Neural crest cell (in vitro differentiated cells): ENCODE measurements around the gene TMCC3. TPM values are rescaled to one million over a fixed set of nuclear protein-coding genes. Genes with fewer than 3 reads are reported as not detected.

ENCODE experiments used
- DNase-seq: peaks from one replicate; pipeline ENCODE4 v3.0.0; 2021; ENCODE audit warnings: low read depth, mixed read lengths, low spot score
- H3K27ac Mint-ChIP-seq: one replicate; pipeline ENCODE4 v1.8.0; 2021; ENCODE audit warnings: mild to moderate bottlenecking, mixed read lengths; ENCODE audit not compliant: unreplicated experiment
- H3K27me3 Mint-ChIP-seq: 2 replicates; pipeline ENCODE4 v1.8.0; 2021; ENCODE audit warnings: low read depth, mild to moderate bottlenecking, mixed read lengths
- H3K36me3 Mint-ChIP-seq: 2 replicates; pipeline ENCODE4 v1.8.0; 2021; ENCODE audit warnings: low read depth, mild to moderate bottlenecking, mixed read lengths
- H3K4me1 Mint-ChIP-seq: 2 replicates; pipeline ENCODE4 v1.8.0; 2021; ENCODE audit warnings: mixed read lengths
- H3K4me3 Mint-ChIP-seq: one replicate; pipeline ENCODE4 v1.8.0; 2021; ENCODE audit warnings: mild to moderate bottlenecking, mixed read lengths
- H3K9me3 Mint-ChIP-seq: 2 replicates; pipeline ENCODE4 v1.8.0; 2021; ENCODE audit warnings: mixed read lengths
- CTCF ChIP-seq: fragments of 200-600 bp; sonication (generic); conservative IDR thresholded peaks from 2 replicates; pipeline ENCODE4 v1.5.0; 2021; ENCODE audit warnings: antibody characterized with exemption, mild to moderate bottlenecking
- total RNA-seq: library from RNA; stranded (reverse); gene quantifications from 2 replicates; pipeline ENCODE4 v1.2.1, GENCODE V29; 2021

The TMCC3 gene
- total RNA-seq, 1 donor from 2014 or later: 3.4 TPM

DNA sequence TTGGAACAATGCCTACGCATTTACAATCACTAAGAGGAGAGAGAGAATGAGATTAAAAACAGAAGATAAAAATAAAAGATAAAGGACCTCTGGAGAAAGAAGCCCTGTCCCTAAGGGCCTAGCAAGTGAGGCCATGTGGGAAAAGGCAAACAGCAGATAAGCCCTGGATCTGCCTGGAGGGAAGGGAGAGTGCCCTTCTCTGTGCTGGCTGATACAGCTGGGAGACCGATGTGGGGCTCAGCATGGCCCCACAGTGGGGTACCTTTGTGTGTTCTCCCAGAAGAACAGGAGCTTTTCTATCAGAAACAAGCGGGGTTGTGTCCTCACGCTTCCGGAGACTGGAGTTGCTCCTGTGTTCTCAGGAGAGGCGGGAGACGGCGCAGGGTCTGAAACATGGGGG lies 59.9 kb downstream of the TMCC3 start:
- Mint-ChIP-seq H3K4me1 (peaks cover 65% of the 10 kb centered on the region), H3K4me3 (no peak overlapping the region), H3K36me3 (no peaks in the 10 kb centered on the region), H3K27me3 (no peaks in the 10 kb centered on the region), H3K27ac (peak overlapping the region; percentile 35), H3K9me3 (no peaks in the 10 kb centered on the region)
- TF ChIP-seq CTCF: no peak
- no peak for DNase-seq

GRCh38 chr12:94589591-94590001 lies 60.8 kb downstream of the TMCC3 start:
- TF ChIP-seq CTCF: no peak
- peaks cover 66% of the 10 kb centered on the region for H3K4me1 Mint-ChIP-seq
- no peaks in the 10 kb centered on the region for H3K9me3 Mint-ChIP-seq
- H3K4me3 Mint-ChIP-seq: no peak overlapping the region
- H3K36me3 Mint-ChIP-seq: no peaks in the 10 kb centered on the region
- no peak overlapping the region for H3K27ac Mint-ChIP-seq
- no peaks in the 10 kb centered on the region for H3K27me3 Mint-ChIP-seq
- DNase-seq: no peak

- H3K27me3 Mint-ChIP-seq: no peaks in the 10 kb centered on the region
- H3K36me3 Mint-ChIP-seq: no peaks in the 10 kb centered on the region
- H3K4me1 Mint-ChIP-seq: peaks cover 68% of the 10 kb centered on the region
- H3K9me3 Mint-ChIP-seq: no peaks in the 10 kb centered on the region
- peak overlapping the region; percentile 69 for H3K4me3 Mint-ChIP-seq
- no peak for DNase-seq
- no peak for TF ChIP-seq CTCF
- H3K27ac Mint-ChIP-seq: peak overlapping the region; percentile 95
Measured at GRCh38 chr12:94588346-94588745, 62.0 kb downstream of the TMCC3 start.

DNA sequence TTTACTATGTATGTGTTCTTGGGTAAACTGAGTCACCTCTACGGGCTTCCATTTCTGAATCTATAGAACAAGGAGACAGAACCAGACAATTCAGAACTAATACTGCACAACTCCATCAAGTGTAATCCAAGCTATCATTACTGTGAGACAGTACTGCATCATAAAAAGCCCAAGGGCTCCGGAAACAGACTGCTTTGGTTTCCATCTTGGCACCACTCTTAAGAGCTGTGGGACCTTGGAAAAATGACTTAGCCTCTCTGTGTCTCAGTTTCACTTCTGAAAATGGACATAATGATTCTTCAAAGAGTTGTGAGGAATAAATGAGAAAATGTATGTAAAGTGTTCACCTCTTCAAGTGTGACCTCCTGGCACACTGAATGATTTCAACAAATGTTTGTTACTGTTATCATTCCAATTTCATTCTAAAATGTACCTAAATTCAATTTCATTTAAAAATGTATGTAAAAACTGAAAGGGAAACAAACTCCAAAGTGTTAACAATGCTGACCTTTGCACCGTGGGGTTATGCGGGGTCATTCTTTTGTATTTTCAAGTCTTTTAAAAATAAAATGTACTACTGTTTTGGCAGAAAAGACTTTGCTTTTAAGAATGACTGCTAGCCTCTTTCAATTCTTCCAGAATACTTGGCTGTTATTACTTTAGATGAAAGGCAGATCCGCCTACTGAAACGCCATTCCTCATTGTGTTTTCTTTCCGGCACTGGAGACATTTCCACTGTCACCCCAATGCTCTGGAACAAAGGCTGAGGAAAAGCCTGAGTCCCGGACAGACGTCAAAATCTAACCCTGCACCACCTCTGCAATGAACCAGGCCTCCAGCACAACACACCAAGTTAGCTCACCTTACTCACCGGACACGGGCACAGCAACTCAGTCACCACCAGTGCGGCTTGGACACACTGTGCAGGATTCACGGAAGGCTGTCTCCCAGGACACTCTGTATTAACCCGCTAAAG lies 62.8 kb downstream of the TMCC3 start:
- Mint-ChIP-seq H3K36me3 (no peaks in the 10 kb centered on the region), H3K9me3 (no peaks in the 10 kb centered on the region), H3K4me1 (peaks cover 68% of the 10 kb centered on the region), H3K4me3 (peak overlapping the region; percentile 69), H3K27me3 (no peaks in the 10 kb centered on the region), H3K27ac (peak overlapping the region; percentile 95)
- no peak for DNase-seq
- TF ChIP-seq CTCF: no peak

DNA sequence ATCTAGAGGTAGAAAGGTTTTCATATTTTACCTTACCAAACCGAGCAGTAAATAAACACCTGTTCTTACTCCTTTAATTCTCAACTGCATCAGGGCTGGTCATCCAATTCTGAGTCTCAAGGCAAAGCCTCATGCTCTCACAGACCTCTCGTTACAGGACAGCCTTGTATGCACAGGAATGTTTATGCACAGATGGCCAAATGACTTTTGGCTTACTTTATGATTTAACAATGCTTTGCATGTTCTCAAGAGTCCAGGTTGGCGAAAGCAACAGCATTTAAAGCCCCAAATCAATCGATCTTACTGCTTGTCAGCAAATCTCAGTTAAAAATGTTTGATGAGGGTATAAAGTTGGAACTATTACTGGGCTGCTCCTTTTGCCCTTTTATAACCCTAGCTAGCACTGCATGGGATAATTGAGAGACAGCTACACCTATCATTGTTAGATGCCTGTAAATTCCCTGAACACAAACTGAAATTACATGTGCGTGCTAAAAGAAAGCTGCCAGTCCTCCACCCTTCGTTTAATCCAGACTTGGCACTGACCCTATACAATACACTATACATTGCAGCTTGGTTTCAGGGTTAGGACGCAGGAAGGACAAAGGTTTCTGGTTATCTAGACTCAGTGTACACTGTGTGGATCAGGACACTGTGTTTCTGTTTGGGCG lies 63.6 kb downstream of the TMCC3 start:
- Mint-ChIP-seq H3K36me3 (no peaks in the 10 kb centered on the region), H3K4me1 (peaks cover 64% of the 10 kb centered on the region), H3K27me3 (no peaks in the 10 kb centered on the region), H3K4me3 (peak overlapping the region; percentile 56), H3K9me3 (no peaks in the 10 kb centered on the region), H3K27ac (no peak overlapping the region)
- DNase-seq: no peak
- no peak for TF ChIP-seq CTCF
